Measurements from ENCODE around the gene TRMT10A. TPM values are rescaled to one million over a fixed set of nuclear protein-coding genes. Genes with fewer than 3 reads are reported as not detected.

The TRMT10A gene
- total and polyA plus RNA-seq, 2 of the 13 experiments (the other 11 are each of a cell fraction or from before 2014, with no cell fraction given), result 3.9 to 12.6 TPM

- TF ChIP-seq HNRNPUL1 (IDR thresholded peaks at IDR 0.05; ENCODE audit: low read depth, low read length) (no peak), MIXL1 (CRISPR knock-in tag; IDR thresholded peaks at IDR 0.05) (peak; percentile 35; the same call in 1 of the 2 replicates), REXO4 (CRISPR knock-in tag; IDR thresholded peaks at IDR 0.05; ENCODE audit: borderline replicate concordance) (no peak), SOX5 (CRISPR knock-in tag; IDR thresholded peaks at IDR 0.05; ENCODE audit: borderline replicate concordance) (peak; percentile 75), ZNF776 (CRISPR knock-in tag; IDR thresholded peaks at IDR 0.05) (no peak), SIX1 (CRISPR knock-in tag; IDR thresholded peaks at IDR 0.05; ENCODE audit: borderline replicate concordance) (no peak), ZC3H13 (CRISPR knock-in tag; IDR thresholded peaks at IDR 0.05) (no peak), SOX6 (IDR thresholded peaks at IDR 0.05) (no peak), SOX6 (CRISPR knock-in tag; IDR thresholded peaks at IDR 0.05) (peak; percentile 86), POLR2AphosphoS2 (IDR thresholded peaks at IDR 0.05; ENCODE audit: low read depth, low read length) (no peak), LCORL (IDR thresholded peaks at IDR 0.05) (no peak), LCORL (CRISPR knock-in tag; IDR thresholded peaks at IDR 0.05) (no peak), STAT5B (CRISPR knock-in tag; IDR thresholded peaks at IDR 0.05) (no peak), NCOA2 (CRISPR knock-in tag; IDR thresholded peaks at IDR 0.05) (no peak), ZNF280B (CRISPR knock-in tag; IDR thresholded peaks at IDR 0.05; ENCODE audit: borderline replicate concordance) (no peak), PHF21A (CRISPR knock-in tag; IDR thresholded peaks at IDR 0.05) (no peak), CHD4 (IDR thresholded peaks at IDR 0.05; ENCODE audit: borderline replicate concordance, low read length) (no peak), NFKB2 (CRISPR knock-in tag; IDR thresholded peaks at IDR 0.05; ENCODE audit: borderline replicate concordance) (no peak), MAZ (IDR thresholded peaks at IDR 0.05; ENCODE audit: borderline replicate concordance, low read depth, low read length) (no peak), MAZ (CRISPR knock-in tag; IDR thresholded peaks at IDR 0.05; ENCODE audit: low read depth) (no peak), RARA (CRISPR knock-in tag; IDR thresholded peaks at IDR 0.05) (peak; percentile 31; the same call in 1 of the 2 replicates), RBM22 (optimal IDR thresholded peaks at IDR 0.05; ENCODE audit: low read length) (no peak), ISL2 (CRISPR knock-in tag; IDR thresholded peaks at IDR 0.05) (0 out of 2 replicates have a peak, but pooled peaks have one; percentile 28), SIN3A (IDR thresholded peaks at IDR 0.05; ENCODE audit: borderline replicate concordance, low read depth, low read length) (no peak)
- TF ChIP-seq, protein P1, sequence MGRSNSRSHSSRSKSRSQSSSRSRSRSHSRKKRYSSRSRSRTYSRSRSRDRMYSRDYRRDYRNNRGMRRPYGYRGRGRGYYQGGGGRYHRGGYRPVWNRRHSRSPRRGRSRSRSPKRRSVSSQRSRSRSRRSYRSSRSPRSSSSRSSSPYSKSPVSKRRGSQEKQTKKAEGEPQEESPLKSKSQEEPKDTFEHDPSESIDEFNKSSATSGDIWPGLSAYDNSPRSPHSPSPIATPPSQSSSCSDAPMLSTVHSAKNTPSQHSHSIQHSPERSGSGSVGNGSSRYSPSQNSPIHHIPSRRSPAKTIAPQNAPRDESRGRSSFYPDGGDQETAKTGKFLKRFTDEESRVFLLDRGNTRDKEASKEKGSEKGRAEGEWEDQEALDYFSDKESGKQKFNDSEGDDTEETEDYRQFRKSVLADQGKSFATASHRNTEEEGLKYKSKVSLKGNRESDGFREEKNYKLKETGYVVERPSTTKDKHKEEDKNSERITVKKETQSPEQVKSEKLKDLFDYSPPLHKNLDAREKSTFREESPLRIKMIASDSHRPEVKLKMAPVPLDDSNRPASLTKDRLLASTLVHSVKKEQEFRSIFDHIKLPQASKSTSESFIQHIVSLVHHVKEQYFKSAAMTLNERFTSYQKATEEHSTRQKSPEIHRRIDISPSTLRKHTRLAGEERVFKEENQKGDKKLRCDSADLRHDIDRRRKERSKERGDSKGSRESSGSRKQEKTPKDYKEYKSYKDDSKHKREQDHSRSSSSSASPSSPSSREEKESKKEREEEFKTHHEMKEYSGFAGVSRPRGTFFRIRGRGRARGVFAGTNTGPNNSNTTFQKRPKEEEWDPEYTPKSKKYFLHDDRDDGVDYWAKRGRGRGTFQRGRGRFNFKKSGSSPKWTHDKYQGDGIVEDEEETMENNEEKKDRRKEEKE (IDR thresholded peaks at IDR 0.05), result no peak
- TF ChIP-seq, protein P2, sequence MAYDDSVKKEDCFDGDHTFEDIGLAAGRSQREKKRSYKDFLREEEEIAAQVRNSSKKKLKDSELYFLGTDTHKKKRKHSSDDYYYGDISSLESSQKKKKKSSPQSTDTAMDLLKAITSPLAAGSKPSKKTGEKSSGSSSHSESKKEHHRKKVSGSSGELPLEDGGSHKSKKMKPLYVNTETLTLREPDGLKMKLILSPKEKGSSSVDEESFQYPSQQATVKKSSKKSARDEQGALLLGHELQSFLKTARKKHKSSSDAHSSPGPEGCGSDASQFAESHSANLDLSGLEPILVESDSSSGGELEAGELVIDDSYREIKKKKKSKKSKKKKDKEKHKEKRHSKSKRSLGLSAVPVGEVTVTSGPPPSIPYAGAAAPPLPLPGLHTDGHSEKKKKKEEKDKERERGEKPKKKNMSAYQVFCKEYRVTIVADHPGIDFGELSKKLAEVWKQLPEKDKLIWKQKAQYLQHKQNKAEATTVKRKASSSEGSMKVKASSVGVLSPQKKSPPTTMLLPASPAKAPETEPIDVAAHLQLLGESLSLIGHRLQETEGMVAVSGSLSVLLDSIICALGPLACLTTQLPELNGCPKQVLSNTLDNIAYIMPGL (CRISPR knock-in tag; IDR thresholded peaks at IDR 0.05; ENCODE audit: borderline replicate concordance in 1 of 2, low read depth in 1 of 2), result no peak
Observed at GRCh38 chr4:99536848-99537247, 27.0 kb downstream of the TRMT10A start (continued).

Measured in HepG2 (cell line).